GM21390 (cell line): ENCODE data around the gene BRINP2.
A peak's percentile ranks its signal among the peaks of the same experiment; 100 is the strongest.

Experiments used
- ATAC-seq: cut with Tn5 transposase; IDR thresholded peaks from one replicate; pipeline ENCODE4 v1.9.1; 2021; ENCODE audit not compliant: unreplicated experiment

Gene BRINP2

GRCh38 chr1:177219554-177220458, 49.0 kb downstream of the BRINP2 start:
- no peak for ATAC-seq

GRCh38 chr1:177223359-177223758, 52.6 kb downstream of the BRINP2 start:
- no peak for ATAC-seq

GRCh38 chr1:177227978-177228692, 57.4 kb downstream of the BRINP2 start:
- no peak for ATAC-seq

- no peak for ATAC-seq
Measured at GRCh38 chr1:177228693-177229065, 57.9 kb downstream of the BRINP2 start.

- no peak for ATAC-seq
Measured at GRCh38 chr1:177229781-177230180, 59.0 kb downstream of the BRINP2 start.

- ATAC-seq = no peak
Measured at GRCh38 chr1:177230228-177231016, 59.7 kb downstream of the BRINP2 start.

GRCh38 chr1:177235350-177235749, 64.6 kb downstream of the BRINP2 start:
- ATAC-seq = no peak

GRCh38 chr1:177236962-177237361, 66.2 kb downstream of the BRINP2 start:
- ATAC-seq = no peak

GRCh38 chr1:177238967-177239366, 68.2 kb downstream of the BRINP2 start:
- no peak for ATAC-seq

- no peak for ATAC-seq
Measured at GRCh38 chr1:177239792-177240191, 69.0 kb downstream of the BRINP2 start.

GRCh38 chr1:177243773-177244172, 73.0 kb downstream of the BRINP2 start:
- no peak for ATAC-seq

GRCh38 chr1:177246710-177247580, 76.2 kb downstream of the BRINP2 start:
- ATAC-seq = no peak

- no peak for ATAC-seq
Measured at GRCh38 chr1:177247623-177248176, 76.9 kb downstream of the BRINP2 start.

- ATAC-seq = no peak
Measured at GRCh38 chr1:177248258-177248657, 77.5 kb downstream of the BRINP2 start.

- no peak for ATAC-seq
Measured at GRCh38 chr1:177249231-177249630, 78.5 kb downstream of the BRINP2 start.

- no peak for ATAC-seq
Measured at GRCh38 chr1:177252877-177253276, 82.1 kb downstream of the BRINP2 start.

- ATAC-seq = no peak
Measured at GRCh38 chr1:177255411-177255810, 84.7 kb downstream of the BRINP2 start.

GRCh38 chr1:177256153-177257075, 85.7 kb downstream of the BRINP2 start:
- ATAC-seq = peak; percentile 71

- ATAC-seq = no peak
Measured at GRCh38 chr1:177257128-177257527, 86.4 kb downstream of the BRINP2 start.
